Measurements from ENCODE around the gene ZNF197.

ZNF197 gene

GRCh38 chr3:44648564-44649229 lies 23.9 kb downstream of the ZNF197 start, which contains the start of gene ZNF35:
ZNF35 (plus strand) TSS chr3:44648732; CDS start chr3:44651068, 2,336 bp downstream.
- TF ChIP-seq CTCF (conservative IDR thresholded peaks at IDR 0.05; ENCODE audit: low read length): no peak
- peak within 1 kb of the TSS; percentile 85 for H3K4me3 ChIP-seq (ENCODE audit: low read length)
- peak; percentile 90 for DNase-seq (ENCODE audit: low read depth)

- TF ChIP-seq CTCF (conservative IDR thresholded peaks at IDR 0.05; ENCODE audit: low read length): no peak
- no peak for DNase-seq (ENCODE audit: low read depth)
- H3K4me3 ChIP-seq (ENCODE audit: low read length): peak overlapping the region; percentile 85
These were observed 24.9 kb downstream of the ZNF197 start for GRCh38 chr3:44649709-44650108.

- DNase-seq (ENCODE audit: low read depth): no peak
- no peak overlapping the region for H3K4me3 ChIP-seq (ENCODE audit: low read length)
- no peak for TF ChIP-seq CTCF (conservative IDR thresholded peaks at IDR 0.05; ENCODE audit: low read length)
These were observed 29.2 kb downstream of the ZNF197 start for GRCh38 chr3:44654039-44654438.

- H3K4me3 ChIP-seq (ENCODE audit: low read length): no peak overlapping the region
- DNase-seq (ENCODE audit: low read depth): no peak
- TF ChIP-seq CTCF (conservative IDR thresholded peaks at IDR 0.05; ENCODE audit: low read length): no peak
These were observed 34.2 kb downstream of the ZNF197 start for GRCh38 chr3:44659015-44659414.

- no peak for TF ChIP-seq CTCF (conservative IDR thresholded peaks at IDR 0.05; ENCODE audit: low read length)
- no peak overlapping the region for H3K4me3 ChIP-seq (ENCODE audit: low read length)
- DNase-seq (ENCODE audit: low read depth): no peak
These were observed 34.6 kb downstream of the ZNF197 start for GRCh38 chr3:44659434-44659833.

GRCh38 chr3:44661189-44661588 lies 36.4 kb downstream of the ZNF197 start:
- no peak for DNase-seq (ENCODE audit: low read depth)
- peak; percentile 23; the same call in 1 of the 2 replicates for TF ChIP-seq CTCF (conservative IDR thresholded peaks at IDR 0.05; ENCODE audit: low read length)
- H3K4me3 ChIP-seq (ENCODE audit: low read length): no peak overlapping the region

GRCh38 chr3:44665173-44665572 lies 40.3 kb downstream of the ZNF197 start:
- TF ChIP-seq CTCF (conservative IDR thresholded peaks at IDR 0.05; ENCODE audit: low read length): no peak
- H3K4me3 ChIP-seq (ENCODE audit: low read length): no peak overlapping the region
- DNase-seq (ENCODE audit: low read depth): no peak
